HG03196 (cell line): ENCODE data around the gene MSI2.

ENCODE experiments used
- ATAC-seq: cut with Tn5 transposase; IDR thresholded peaks from one replicate; pipeline ENCODE4 v1.9.1; 2021; ENCODE audit not compliant: unreplicated experiment

MSI2 gene

DNA sequence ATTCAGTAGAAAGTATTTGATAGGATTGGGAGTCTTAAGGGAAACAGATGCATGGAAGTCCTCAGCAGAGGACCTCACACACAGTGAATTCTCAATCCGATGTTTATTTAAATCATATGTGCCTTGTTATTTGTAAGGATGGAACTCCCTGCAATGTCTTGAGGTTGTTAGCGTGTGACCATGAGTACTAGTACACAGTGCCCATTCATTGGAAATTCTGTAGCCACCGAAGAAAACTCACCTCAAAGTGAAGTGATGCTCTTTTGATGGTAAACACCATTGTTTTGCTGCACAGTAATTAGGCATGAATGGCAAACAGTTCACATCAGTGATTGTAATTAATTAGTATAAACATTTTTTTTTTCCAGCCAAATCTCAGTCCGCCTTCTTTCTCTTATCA is 173.6 kb downstream of the MSI2 start:
- no peak for ATAC-seq

DNA sequence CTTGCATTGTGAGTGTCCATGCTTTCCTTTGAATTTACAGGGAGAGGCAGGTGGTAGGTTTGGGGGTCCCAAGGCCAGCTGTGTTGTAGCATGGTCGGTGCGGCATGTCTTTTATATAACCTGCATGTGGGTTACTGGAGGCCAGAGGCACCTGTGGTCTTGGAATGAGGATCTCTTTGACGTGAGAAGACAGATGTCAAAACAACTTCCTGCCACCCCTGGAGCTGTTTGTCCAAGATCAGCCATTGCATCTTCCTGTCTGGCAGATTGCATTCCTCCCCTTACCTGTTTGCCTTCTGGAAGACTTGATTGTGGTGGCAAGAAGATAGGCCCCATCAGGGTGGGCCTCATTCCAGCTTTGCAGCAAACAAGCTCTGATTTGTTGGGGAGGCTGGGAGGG is 175.1 kb downstream of the MSI2 start:
- ATAC-seq = no peak

- no peak for ATAC-seq
Observed at GRCh38 chr17:57432507-57433277, 176.4 kb downstream of the MSI2 start.

DNA sequence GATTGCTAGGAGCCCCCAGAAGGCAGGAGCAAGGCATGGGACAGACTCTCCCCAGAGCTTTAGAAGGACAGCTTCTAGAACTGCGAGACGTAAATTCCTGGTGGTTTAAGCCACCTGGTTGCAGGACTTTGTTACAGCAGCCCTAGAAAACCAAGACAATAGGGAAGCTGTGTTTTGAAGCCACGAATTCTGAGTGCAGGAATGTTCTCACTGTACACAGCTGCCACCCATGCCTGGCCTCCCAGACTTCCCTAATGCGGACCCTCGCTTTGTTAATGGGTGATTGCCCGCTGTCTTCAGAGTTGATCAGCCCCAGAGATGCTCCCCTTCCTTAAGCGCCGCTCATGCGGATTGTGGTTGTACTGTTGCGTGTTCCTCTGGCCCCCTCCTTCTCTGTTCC is 177.1 kb downstream of the MSI2 start:
- no peak for ATAC-seq

DNA sequence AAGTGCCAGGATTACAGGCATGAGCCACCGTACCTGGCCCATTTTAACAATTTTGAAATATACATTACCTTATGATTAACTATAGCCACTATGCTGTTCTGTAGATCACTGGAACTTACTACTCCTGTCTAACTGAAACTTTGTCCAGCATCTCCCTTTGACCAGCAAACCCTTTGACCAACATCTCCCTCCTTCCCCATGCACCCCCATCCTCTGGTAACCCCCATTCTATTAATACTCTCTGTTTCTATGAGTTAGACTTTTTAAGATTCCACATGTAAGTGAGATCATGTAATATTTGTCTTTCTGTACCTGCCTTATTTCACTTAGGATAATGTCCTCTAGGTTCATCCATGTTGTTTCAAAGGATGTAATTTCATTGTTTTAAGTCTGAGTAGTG is 178.0 kb downstream of the MSI2 start:
- no peak for ATAC-seq

GRCh38 chr17:57436565-57436964 is 180.2 kb downstream of the MSI2 start:
- ATAC-seq = no peak

DNA sequence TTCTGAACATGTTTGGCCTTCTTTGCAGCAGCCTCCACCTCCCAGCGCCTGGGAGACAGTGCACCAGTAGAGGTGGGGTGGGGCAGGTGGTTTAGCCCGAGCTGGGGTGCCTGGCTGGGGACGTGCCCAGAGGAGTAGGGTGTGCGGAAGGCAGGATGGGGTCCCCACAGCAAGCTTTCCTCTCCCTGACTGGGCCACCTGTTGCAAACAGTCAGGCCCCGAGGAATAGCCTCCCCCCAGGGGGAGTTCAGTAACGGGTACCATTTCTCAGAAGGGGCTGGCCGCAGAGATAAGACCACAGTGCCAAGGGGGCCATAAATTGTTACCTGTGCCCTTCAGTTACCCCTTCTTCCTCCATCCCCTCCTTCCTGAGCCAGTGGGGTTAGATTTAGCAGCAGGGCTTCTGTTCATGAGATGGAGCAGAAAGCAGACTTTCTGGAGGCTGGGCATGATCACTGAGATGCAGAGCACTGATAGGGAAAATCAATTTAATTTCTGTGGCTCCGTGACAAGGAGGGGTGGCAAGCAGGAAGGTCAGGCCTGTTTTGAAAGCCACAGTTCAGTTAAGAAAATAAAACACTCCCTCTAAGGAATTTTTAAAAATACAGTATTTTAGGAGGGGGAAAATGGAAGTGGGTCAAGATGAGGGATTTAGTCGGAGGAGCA is 181.9 kb downstream of the MSI2 start:
- ATAC-seq = no peak

GRCh38 chr17:57439651-57440050 is 183.3 kb downstream of the MSI2 start:
- no peak for ATAC-seq

GRCh38 chr17:57440522-57441269 is 184.4 kb downstream of the MSI2 start:
- peak; percentile 48 for ATAC-seq

- peak; percentile 20 for ATAC-seq
Observed at GRCh38 chr17:57441270-57441600, 184.9 kb downstream of the MSI2 start.

- ATAC-seq = no peak
Observed at GRCh38 chr17:57442401-57442823, 186.1 kb downstream of the MSI2 start.

GRCh38 chr17:57442914-57443571 is 186.7 kb downstream of the MSI2 start:
- ATAC-seq = no peak

- no peak for ATAC-seq
Observed at GRCh38 chr17:57443781-57444180, 187.5 kb downstream of the MSI2 start.

GRCh38 chr17:57444682-57445450 is 188.5 kb downstream of the MSI2 start:
- ATAC-seq = no peak

DNA sequence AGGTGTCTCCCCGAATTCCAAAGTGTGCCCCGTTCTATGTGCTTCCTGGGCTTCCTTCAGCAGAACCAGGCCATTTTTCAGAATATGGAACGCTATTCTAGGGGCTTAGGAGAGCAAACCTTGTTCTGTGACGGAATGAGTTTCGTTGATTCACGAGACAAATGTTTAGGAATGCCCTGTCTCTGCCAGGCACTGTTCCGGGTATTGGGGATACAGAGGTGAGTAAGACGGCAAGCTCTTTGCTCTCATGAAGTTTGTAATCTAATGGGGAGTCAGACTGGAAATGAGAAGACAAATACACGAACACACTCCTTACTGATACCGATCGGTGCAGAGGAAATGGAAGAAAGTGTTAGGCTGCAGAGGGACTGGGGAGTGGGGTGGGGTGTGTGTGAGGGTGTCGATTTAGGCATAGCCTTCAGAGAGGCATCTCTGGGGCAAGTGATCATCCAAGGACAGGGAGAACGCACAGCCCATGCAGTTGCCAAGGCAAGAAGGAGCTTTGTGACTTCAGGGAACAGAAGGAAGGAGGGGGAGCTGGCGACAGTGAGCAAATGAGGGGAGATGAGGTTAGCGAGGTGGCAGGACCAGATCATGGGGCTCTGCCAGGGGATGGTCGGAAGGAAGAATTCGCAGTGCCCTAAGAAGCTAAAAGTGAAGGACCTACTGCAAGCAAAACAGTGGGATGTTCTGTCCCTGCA is 189.6 kb downstream of the MSI2 start:
- ATAC-seq = no peak

- ATAC-seq = no peak
Observed at GRCh38 chr17:57447357-57447989, 191.2 kb downstream of the MSI2 start.

- ATAC-seq = no peak
Observed at GRCh38 chr17:57447990-57448758, 191.9 kb downstream of the MSI2 start.

DNA sequence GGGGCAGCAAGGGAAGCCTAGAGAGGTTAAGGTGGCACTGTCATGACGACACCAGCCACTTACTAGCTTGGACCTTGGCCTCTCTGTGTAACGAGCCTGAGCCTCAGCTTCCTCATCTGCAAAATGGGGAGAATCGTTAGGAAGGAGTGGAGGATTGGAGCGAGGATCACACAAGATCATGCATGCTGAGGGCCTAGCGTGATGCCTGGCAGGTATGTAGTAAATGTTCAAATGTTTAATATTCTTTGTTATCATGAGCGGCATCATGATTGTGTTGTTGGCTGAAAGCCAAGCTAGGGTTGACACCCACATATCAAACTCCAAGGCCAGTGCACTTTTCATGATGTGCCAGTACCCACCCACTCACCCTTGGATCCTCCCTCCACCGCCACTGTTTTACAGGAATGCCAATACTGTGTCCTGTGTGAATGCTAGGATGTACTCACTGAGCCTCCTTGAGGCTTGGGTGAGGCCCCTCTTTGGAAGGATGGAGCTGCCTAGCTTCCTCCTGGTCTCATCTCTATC is 192.5 kb downstream of the MSI2 start:
- ATAC-seq = no peak

DNA sequence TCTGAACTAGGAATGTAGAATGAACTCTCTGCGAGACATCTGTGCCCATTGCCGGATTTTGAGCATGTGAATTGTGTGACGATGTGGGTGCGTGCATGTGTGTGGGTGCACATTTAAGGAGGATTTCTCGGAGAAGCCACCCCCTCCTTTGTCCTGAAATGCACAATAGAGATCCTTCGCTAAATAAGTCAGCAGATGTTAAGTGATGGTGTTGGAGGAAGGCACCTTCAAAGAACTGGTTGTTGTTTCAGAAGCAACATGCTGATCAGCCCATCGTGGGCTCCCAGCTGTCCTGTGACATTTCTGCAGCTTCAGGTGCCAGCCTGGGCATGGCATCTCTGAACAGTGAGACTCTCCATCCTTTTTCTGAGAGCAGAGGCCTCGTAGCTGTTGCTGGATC is 194.9 kb downstream of the MSI2 start:
- ATAC-seq = no peak
